ENCODE data around the gene ADAMTS3. TPM values are rescaled to one million over a fixed set of nuclear protein-coding genes. Genes with fewer than 3 reads are reported as not detected.

Gene ADAMTS3
- polyA plus RNA-seq, 2 of the 4 experiments (the other 2 are of a cell fraction), result 0.03 TPM; not detected in 1

- FAIRE-seq, result no peak
- CTCF ChIA-PET, result no interaction called here
Observed at GRCh38 chr4:72591547-72592454, 22.8 kb upstream of the ADAMTS3 start.

GRCh38 chr4:72587334-72587733, 18.3 kb upstream of the ADAMTS3 start:
- FAIRE-seq (no peak), ATAC-seq (no peak), DNase-seq (ENCODE audit: low read depth in 1 of 2, low spot score in 1 of 2) (no peak)
- no peak overlapping the region for H3K27ac ChIP-seq
- no peak overlapping the region for H3K4me3 ChIP-seq
- no peaks in the 10 kb centered on the region for H3K4me1 ChIP-seq
- no peaks in the 10 kb centered on the region for H3K9me3 ChIP-seq
- WGBS (ENCODE audit: missing lambda C conversion rate), result 20% methylated on average over 2 of the region's 2 CpGs
- TF ChIP-seq CHD2 (IDR thresholded peaks at IDR 0.05; ENCODE audit: low read length, partially characterized antibody) (no peak), REST (IDR thresholded peaks at IDR 0.05) (no peak), FOXS1 (CRISPR knock-in tag; IDR thresholded peaks at IDR 0.05) (no peak), ZFP36 (IDR thresholded peaks at IDR 0.05; ENCODE audit: borderline replicate concordance, partially characterized antibody) (no peak), FOSL2 (IDR thresholded peaks at IDR 0.05) (no peak), FOSL2 (CRISPR knock-in tag; IDR thresholded peaks at IDR 0.05) (no peak), KDM5A (IDR thresholded peaks at IDR 0.05) (no peak), RFX5 (IDR thresholded peaks at IDR 0.05) (no peak)
- POLR2A ChIA-PET, result no interaction called here
- CTCF ChIA-PET, result no interaction called here
- no peak overlapping the region for H3K4me2 ChIP-seq

More at GRCh38 chr4:72591547-72592454, 22.8 kb upstream of the ADAMTS3 start:
- Histone ChIP-seq H3K4me3 (no peak overlapping the region), H3K9me3 (no peaks in the 10 kb centered on the region), H3K27ac (no peak overlapping the region), H3K4me2 (no peak overlapping the region), H3K4me1 (no peaks in the 10 kb centered on the region)
- DNase-seq (ENCODE audit: low read depth in 1 of 2, low spot score in 1 of 2) (no peak), ATAC-seq (no peak)
- TF ChIP-seq RARB (CRISPR knock-in tag; IDR thresholded peaks at IDR 0.05), result no peak
- TF ChIP-seq HDAC2 (IDR thresholded peaks at IDR 0.05), result no peak
- TF ChIP-seq PHF8 (IDR thresholded peaks at IDR 0.05; ENCODE audit: borderline replicate concordance, low read depth), result no peak
- TF ChIP-seq TP53 (CRISPR knock-in tag; IDR thresholded peaks at IDR 0.05), result no peak
- no peak for TF ChIP-seq FOSB (CRISPR knock-in tag; IDR thresholded peaks at IDR 0.05)
- no peak for TF ChIP-seq ELK1 (IDR thresholded peaks at IDR 0.05; ENCODE audit: low read depth, low read length)
- TF ChIP-seq MAX (IDR thresholded peaks at IDR 0.05), result no peak
- no peak for TF ChIP-seq EHF (CRISPR knock-in tag; IDR thresholded peaks at IDR 0.05)
- POLR2A ChIA-PET, result interaction anchor here (0.7 kb wide), 1 partner anchor 46 kb away, joined by 5 read pairs; no protein-coding TSS in a partner anchor
- 28% methylated on average over 11 of the region's 11 CpGs for WGBS (ENCODE audit: missing lambda C conversion rate)

- H3K9me3 ChIP-seq, result no peaks in the 10 kb centered on the region
- CTCF ChIA-PET, result no interaction called here
- TF ChIP-seq MYC (IDR thresholded peaks at IDR 0.05; ENCODE audit: borderline replicate concordance, low read length) (no peak), REST (IDR thresholded peaks at IDR 0.05) (no peak), NR3C1 (IDR thresholded peaks at IDR 0.05) (no peak)
- WGBS (ENCODE audit: missing lambda C conversion rate), result 0% methylated on average over 1 of the region's 2 CpGs
- DNase-seq (ENCODE audit: low read depth in 1 of 2, low spot score in 1 of 2), result no peak
- H3K4me1 ChIP-seq, result no peaks in the 10 kb centered on the region
- no peak overlapping the region for H3K27ac ChIP-seq
- ATAC-seq, result no peak
- no peak for FAIRE-seq
- no peak overlapping the region for H3K4me3 ChIP-seq
- POLR2A ChIA-PET, result no interaction called here
- no peak overlapping the region for H3K4me2 ChIP-seq
Observed at GRCh38 chr4:72582853-72583252, 13.8 kb upstream of the ADAMTS3 start.
